DMS 273 (cell line): Measurements from ENCODE around the gene OR10G2.

Source experiments
- DNase-seq: peaks from one replicate; lab custom pipeline; 2025; ENCODE audit not compliant: unreplicated experiment; lab: John Stamatoyannopoulos, UW

Gene OR10G2

GRCh38 chr14:21589317-21589716, 45.4 kb downstream of the OR10G2 start:
- DNase-seq: no peak
